ENCODE data around the gene GCK.
"Not testable (repeated sequence)": the region's sequence is repeated elsewhere in the genome, so short reads cannot be mapped to it uniquely, and the experiment has no call there.

Gene GCK

DNA sequence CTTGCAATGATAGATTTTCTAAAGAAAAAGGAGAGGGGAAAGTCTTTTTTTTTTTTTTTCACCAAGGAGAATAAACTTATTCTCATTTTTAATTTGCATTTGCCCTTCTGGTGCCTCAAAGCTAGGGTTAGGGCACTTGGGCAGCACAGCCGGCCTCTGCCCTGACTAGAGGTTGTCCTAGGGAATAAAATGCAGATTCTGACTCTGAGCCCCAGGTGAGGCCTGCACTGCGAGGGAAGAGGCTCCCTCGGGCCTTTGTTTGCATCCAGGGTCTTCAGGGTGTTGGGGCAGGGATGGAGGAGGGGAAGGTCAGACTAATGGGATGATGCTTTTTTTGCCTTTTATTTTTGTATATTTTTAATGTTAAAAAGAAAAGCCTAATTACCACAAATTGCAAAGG is 55.9 kb downstream of the GCK start:
- no peak overlapping the region for H3K27ac ChIP-seq
- in situ Hi-C loops (cut with HindIII; ENCODE audit: low pct_ligation_motif_present, low sequenced_read_pairs) = no loop called here
- H3K36me3 ChIP-seq (replicated peaks) = no peaks in the 10 kb centered on the region
- TF ChIP-seq, protein P1, sequence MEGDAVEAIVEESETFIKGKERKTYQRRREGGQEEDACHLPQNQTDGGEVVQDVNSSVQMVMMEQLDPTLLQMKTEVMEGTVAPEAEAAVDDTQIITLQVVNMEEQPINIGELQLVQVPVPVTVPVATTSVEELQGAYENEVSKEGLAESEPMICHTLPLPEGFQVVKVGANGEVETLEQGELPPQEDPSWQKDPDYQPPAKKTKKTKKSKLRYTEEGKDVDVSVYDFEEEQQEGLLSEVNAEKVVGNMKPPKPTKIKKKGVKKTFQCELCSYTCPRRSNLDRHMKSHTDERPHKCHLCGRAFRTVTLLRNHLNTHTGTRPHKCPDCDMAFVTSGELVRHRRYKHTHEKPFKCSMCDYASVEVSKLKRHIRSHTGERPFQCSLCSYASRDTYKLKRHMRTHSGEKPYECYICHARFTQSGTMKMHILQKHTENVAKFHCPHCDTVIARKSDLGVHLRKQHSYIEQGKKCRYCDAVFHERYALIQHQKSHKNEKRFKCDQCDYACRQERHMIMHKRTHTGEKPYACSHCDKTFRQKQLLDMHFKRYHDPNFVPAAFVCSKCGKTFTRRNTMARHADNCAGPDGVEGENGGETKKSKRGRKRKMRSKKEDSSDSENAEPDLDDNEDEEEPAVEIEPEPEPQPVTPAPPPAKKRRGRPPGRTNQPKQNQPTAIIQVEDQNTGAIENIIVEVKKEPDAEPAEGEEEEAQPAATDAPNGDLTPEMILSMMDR (IDR thresholded peaks at IDR 0.05; ENCODE audit: low read depth, low read length, missing control alignments) = no peak
- no peak for DNase-seq
- H3K27me3 ChIP-seq (replicated peaks) = no peaks in the 10 kb centered on the region
- H3K4me3 ChIP-seq (ENCODE audit: low read depth, low read length) = no peak overlapping the region

- H3K4me3 ChIP-seq (ENCODE audit: low read depth, low read length) = no peak overlapping the region
- in situ Hi-C loops (cut with HindIII; ENCODE audit: low pct_ligation_motif_present, low sequenced_read_pairs) = no loop called here
- H3K27me3 ChIP-seq (replicated peaks) = no peaks in the 10 kb centered on the region
- DNase-seq = no peak
- no peak overlapping the region for H3K27ac ChIP-seq
- TF ChIP-seq, protein P1 (IDR thresholded peaks at IDR 0.05; ENCODE audit: low read depth, low read length, missing control alignments) = no peak
- H3K36me3 ChIP-seq (replicated peaks) = no peaks in the 10 kb centered on the region
Measured at GRCh38 chr7:44132039-44132438, 57.2 kb downstream of the GCK start.

GRCh38 chr7:44131173-44132029 is 57.8 kb downstream of the GCK start:
- TF ChIP-seq, protein P1 (IDR thresholded peaks at IDR 0.05; ENCODE audit: low read depth, low read length, missing control alignments) = peak; percentile 53
- Histone ChIP-seq H3K36me3 (replicated peaks) (no peaks in the 10 kb centered on the region), H3K27me3 (replicated peaks) (no peaks in the 10 kb centered on the region), H3K4me3 (ENCODE audit: low read depth, low read length) (no peak overlapping the region), H3K27ac (no peak overlapping the region)
- in situ Hi-C loops (cut with HindIII; ENCODE audit: low pct_ligation_motif_present, low sequenced_read_pairs) = no loop called here
- no peak for DNase-seq

- Histone ChIP-seq H3K27ac (no peak overlapping the region), H3K36me3 (replicated peaks) (no peaks in the 10 kb centered on the region), H3K4me3 (ENCODE audit: low read depth, low read length) (no peak overlapping the region), H3K27me3 (replicated peaks) (no peaks in the 10 kb centered on the region)
- in situ Hi-C loops (cut with HindIII; ENCODE audit: low pct_ligation_motif_present, low sequenced_read_pairs) = no loop called here
- no peak for DNase-seq
- TF ChIP-seq, protein P1 (IDR thresholded peaks at IDR 0.05; ENCODE audit: low read depth, low read length, missing control alignments) = no peak
Measured at GRCh38 chr7:44128721-44129582, 60.3 kb downstream of the GCK start.

- H3K27ac ChIP-seq = no peak overlapping the region
- no peak overlapping the region for H3K4me3 ChIP-seq (ENCODE audit: low read depth, low read length)
- DNase-seq = no peak
- no peaks in the 10 kb centered on the region for H3K27me3 ChIP-seq (replicated peaks)
- in situ Hi-C loops (cut with HindIII; ENCODE audit: low pct_ligation_motif_present, low sequenced_read_pairs) = no loop called here
- no peaks in the 10 kb centered on the region for H3K36me3 ChIP-seq (replicated peaks)
- TF ChIP-seq, protein P1 (IDR thresholded peaks at IDR 0.05; ENCODE audit: low read depth, low read length, missing control alignments) = no peak
Measured at GRCh38 chr7:44127161-44127560, 62.1 kb downstream of the GCK start.

- H3K27ac ChIP-seq; H3K27me3 ChIP-seq (replicated peaks); DNase-seq; H3K36me3 ChIP-seq (replicated peaks); H3K4me3 ChIP-seq (ENCODE audit: low read depth, low read length); in situ Hi-C loops (cut with HindIII; ENCODE audit: low pct_ligation_motif_present, low sequenced_read_pairs): not testable (repeated sequence)
Measured at GRCh38 chr7:44126574-44126973, 62.7 kb downstream of the GCK start.

Data from brain microvascular endothelial cell (primary cell).